ENCODE measurements around the gene ZFAND3. TPM values are rescaled to one million over a fixed set of nuclear protein-coding genes. Genes with fewer than 3 reads are reported as not detected.

Gene ZFAND3
- total RNA-seq, 6 donors from 2014 or later, result 26.2 to 66.4 (median 55.5) TPM

GRCh38 chr6:38057994-38058393, 238.5 kb downstream of the ZFAND3 start:
- Histone ChIP-seq H3K27me3 (no peaks in the 10 kb centered on the region), H3K27ac (no peak overlapping the region), H3K9me3 (no peaks in the 10 kb centered on the region), H3K4me1 (peaks cover 0 to 6% (median 3%) of the 10 kb centered on the region in 4 donors), H3K36me3 (peaks cover 7 to 17% (median 11%) of the 10 kb centered on the region in 4 donors), H3K4me3 (no peak overlapping the region)
- DNase-seq (no peak), ATAC-seq (ENCODE audit: low FRiP score in 2 of 2) (no peak)
- TF ChIP-seq EP300 (IDR thresholded peaks at IDR 0.05), result no peak
- no peak for TF ChIP-seq CTCF (IDR thresholded peaks at IDR 0.05)
- no peak for TF ChIP-seq POLR2AphosphoS5 (IDR thresholded peaks at IDR 0.05)
- TF ChIP-seq POLR2A (IDR thresholded peaks at IDR 0.05), result no peak

GRCh38 chr6:38062066-38062465, 242.5 kb downstream of the ZFAND3 start:
- ATAC-seq (ENCODE audit: low FRiP score in 2 of 2), result no peak
- TF ChIP-seq POLR2AphosphoS5 (IDR thresholded peaks at IDR 0.05), result no peak
- no peak for TF ChIP-seq EP300 (IDR thresholded peaks at IDR 0.05)
- no peak for TF ChIP-seq POLR2A (IDR thresholded peaks at IDR 0.05)
- TF ChIP-seq CTCF (IDR thresholded peaks at IDR 0.05), result no peak
- 90 to 93% methylated on average over 3 of the region's 3 CpGs for WGBS, 2 donors
- H3K4me3 ChIP-seq, result no peak overlapping the region
- H3K36me3 ChIP-seq, result peaks cover 7 to 33% (median 14%) of the 10 kb centered on the region in 4 donors
- no peak overlapping the region for H3K27ac ChIP-seq
- DNase-seq, result no peak
- H3K4me1 ChIP-seq, result peaks cover 0 to 6% (median 0%) of the 10 kb centered on the region in 4 donors
- no peaks in the 10 kb centered on the region for H3K9me3 ChIP-seq
- H3K27me3 ChIP-seq, result no peaks in the 10 kb centered on the region

- Histone ChIP-seq H3K9me3 (no peaks in the 10 kb centered on the region), H3K27ac (no peak overlapping the region), H3K27me3 (no peaks in the 10 kb centered on the region), H3K4me3 (no peak overlapping the region), H3K36me3 (peaks cover 7 to 33% (median 14%) of the 10 kb centered on the region in 4 donors), H3K4me1 (no peaks in the 10 kb centered on the region)
- ATAC-seq (ENCODE audit: low FRiP score in 2 of 2) (no peak), DNase-seq (no peak)
- 98 to 100% methylated on average over 3 of the region's 3 CpGs for WGBS, 2 donors
- no peak for TF ChIP-seq POLR2A (IDR thresholded peaks at IDR 0.05)
- TF ChIP-seq POLR2AphosphoS5 (IDR thresholded peaks at IDR 0.05), result no peak
- no peak for TF ChIP-seq CTCF (IDR thresholded peaks at IDR 0.05)
- no peak for TF ChIP-seq EP300 (IDR thresholded peaks at IDR 0.05)
Observed at GRCh38 chr6:38063973-38064372, 244.4 kb downstream of the ZFAND3 start.

GRCh38 chr6:38064431-38064830, 244.9 kb downstream of the ZFAND3 start:
- no peaks in the 10 kb centered on the region for H3K4me1 ChIP-seq
- no peaks in the 10 kb centered on the region for H3K27me3 ChIP-seq
- no peak for TF ChIP-seq POLR2A (IDR thresholded peaks at IDR 0.05)
- no peak for TF ChIP-seq CTCF (IDR thresholded peaks at IDR 0.05)
- H3K27ac ChIP-seq, result no peak overlapping the region
- peaks cover 7 to 33% (median 14%) of the 10 kb centered on the region in 4 donors for H3K36me3 ChIP-seq
- WGBS, 2 donors, result 84 to 90% methylated on average over 2 of the region's 2 CpGs
- ATAC-seq (ENCODE audit: low FRiP score in 2 of 2) (no peak), DNase-seq (no peak)
- no peak overlapping the region for H3K4me3 ChIP-seq
- H3K9me3 ChIP-seq, result no peaks in the 10 kb centered on the region

- H3K36me3 ChIP-seq, result peaks cover 7 to 33% (median 14%) of the 10 kb centered on the region in 4 donors
- WGBS, 2 donors, result 89 to 95% methylated on average over 2 of the region's 2 CpGs
- no peak overlapping the region for H3K4me3 ChIP-seq
- no peaks in the 10 kb centered on the region for H3K9me3 ChIP-seq
- no peak overlapping the region for H3K27ac ChIP-seq
- DNase-seq, result no peak
- H3K4me1 ChIP-seq, result no peaks in the 10 kb centered on the region
- no peak for ATAC-seq (ENCODE audit: low FRiP score in 2 of 2)
- TF ChIP-seq CTCF (IDR thresholded peaks at IDR 0.05) (no peak), EP300 (IDR thresholded peaks at IDR 0.05) (no peak), POLR2A (IDR thresholded peaks at IDR 0.05) (no peak), POLR2AphosphoS5 (IDR thresholded peaks at IDR 0.05) (no peak)
- H3K27me3 ChIP-seq, result no peaks in the 10 kb centered on the region
Observed at GRCh38 chr6:38065734-38066305, 246.3 kb downstream of the ZFAND3 start.

Measured in upper lobe of left lung (tissue), 6 donors.